SK-N-MC (cell line): ENCODE data around the gene DYNLL2.

Experiments used
- EZH2 ChIP-seq: fragments of 200-600 bp; sonication (generic); IDR thresholded peaks from one replicate; pipeline ENCODE4 v1.6.1; 2017; ENCODE audit warnings: antibody characterized with exemption
- POLR2AphosphoS5 ChIP-seq: IDR thresholded peaks from 2 replicates; pipeline ENCODE4 v1.6.1; 2012; ENCODE audit warnings: mild to moderate bottlenecking, low read depth, low read length, borderline replicate concordance

DNA sequence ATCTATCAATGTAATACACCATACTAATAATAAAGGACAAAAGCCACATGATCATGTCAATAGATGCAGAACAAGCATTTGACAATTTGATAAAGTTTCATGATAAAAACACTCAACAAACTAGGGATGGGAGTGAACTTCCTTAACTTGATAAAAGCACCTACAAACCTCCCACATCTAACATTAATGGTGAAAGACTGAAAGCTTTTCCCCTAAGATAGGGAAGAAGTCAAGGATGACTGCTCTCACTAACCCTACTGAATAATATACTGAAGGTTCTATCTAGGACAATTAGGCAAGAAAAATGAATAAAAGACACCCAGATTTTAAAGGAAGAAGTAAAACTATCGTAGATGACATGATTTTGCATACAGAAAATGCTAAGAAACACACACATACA lies 10.4 kb upstream of the DYNLL2 start:
- TF ChIP-seq EZH2: no peak
- no peak for TF ChIP-seq POLR2AphosphoS5
